Hindlimb muscle (tissue), 1 donor: ENCODE results near the gene GRM7. TPM values are rescaled to one million over a fixed set of nuclear protein-coding genes. Genes with fewer than 3 reads are reported as not detected.

ENCODE experiments used
- DNase-seq: peaks from one replicate; pipeline ENCODE4 v3.0.0-alpha.2; 2013
- polyA plus RNA-seq: library from polyadenylated mRNA; unstranded; fragments of 120-200 nt; gene quantifications from one replicate; pipeline ENCODE4 v1.2.1, GENCODE V29; 2013; ENCODE audit not compliant: insufficient read length

The GRM7 gene
- polyA plus RNA-seq, 1 donor: not detected

- no peak for DNase-seq
Observed at GRCh38 chr3:6985848-6986247, 124.9 kb downstream of the GRM7 start.

- no peak for DNase-seq
Observed at GRCh38 chr3:6989608-6990291, 128.8 kb downstream of the GRM7 start.

GRCh38 chr3:6994081-6994668 lies 133.3 kb downstream of the GRM7 start:
- DNase-seq: no peak

DNA sequence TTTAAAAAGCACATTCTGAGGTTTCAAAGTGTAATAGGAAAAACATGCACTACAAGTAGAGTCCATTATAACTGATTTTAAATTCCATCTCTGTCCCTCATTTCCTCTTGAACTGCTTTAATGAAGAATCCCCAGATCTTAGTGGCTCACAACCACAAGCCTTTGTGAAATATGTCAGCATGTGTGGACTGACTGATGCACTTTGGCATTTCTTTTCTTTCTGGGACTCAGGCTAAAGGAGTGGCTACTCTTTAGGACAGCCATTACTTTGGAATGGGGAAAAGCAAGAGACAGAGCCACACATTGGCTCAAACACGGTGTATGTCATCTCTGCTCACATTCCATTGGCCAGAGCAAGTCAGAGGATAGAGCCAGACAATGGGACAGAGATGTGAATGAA lies 139.6 kb downstream of the GRM7 start:
- DNase-seq: no peak

GRCh38 chr3:7001370-7001769 lies 140.5 kb downstream of the GRM7 start:
- no peak for DNase-seq

DNA sequence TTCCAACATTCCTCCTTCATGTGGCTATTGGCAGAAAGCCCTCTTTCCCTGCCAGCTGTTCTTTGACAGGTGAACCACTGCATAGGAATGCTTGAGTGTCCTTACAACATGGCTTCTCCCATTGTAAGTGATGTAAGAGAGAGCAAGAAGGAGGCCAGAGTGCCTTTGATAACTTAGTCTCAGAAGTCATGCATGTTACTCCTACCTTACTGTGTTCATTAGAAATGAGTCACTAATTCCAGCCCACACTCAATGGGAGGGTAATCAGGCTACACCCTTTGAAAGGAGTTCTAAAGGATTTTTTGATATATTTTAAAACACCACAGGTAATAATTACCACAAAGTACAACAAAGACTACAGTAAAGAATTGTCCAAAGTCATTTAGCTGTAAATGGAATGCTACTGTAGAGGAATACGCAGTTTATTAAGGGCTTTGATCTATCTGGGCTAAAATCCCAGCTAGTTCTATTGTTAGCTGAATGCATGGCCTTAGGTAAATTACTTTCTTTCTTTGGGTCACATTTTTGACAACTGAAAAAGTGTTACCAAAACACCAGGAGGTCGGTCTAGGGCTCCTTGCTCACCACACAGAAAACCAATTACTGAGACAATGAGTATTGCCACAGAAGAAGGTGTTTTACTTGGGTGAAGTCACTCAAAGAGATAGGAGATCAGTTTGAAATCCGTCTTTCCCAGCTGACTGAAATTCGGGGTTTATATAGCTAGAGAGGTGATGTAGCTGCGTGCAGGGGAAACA lies 154.9 kb downstream of the GRM7 start:
- no peak for DNase-seq

- DNase-seq: no peak
Observed at GRCh38 chr3:7025581-7026300, 164.8 kb downstream of the GRM7 start.

DNA sequence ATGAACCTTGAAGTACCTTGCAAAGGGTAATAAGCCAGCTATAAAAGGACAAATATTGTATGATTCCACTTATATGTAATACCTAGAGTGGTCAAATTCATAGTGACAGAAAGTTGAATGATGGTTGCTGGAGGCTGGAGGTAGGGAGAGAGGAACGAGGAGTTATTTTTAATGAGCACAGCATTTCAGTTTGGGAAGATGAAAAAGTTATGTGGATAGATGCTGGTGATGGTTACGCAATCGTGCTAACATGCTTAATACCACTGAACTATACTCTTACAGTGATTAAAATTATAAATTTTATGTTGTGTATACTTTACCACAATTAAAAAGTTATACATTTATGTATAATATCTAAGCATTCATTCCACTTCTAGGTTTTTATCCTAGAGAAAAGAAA lies 168.6 kb downstream of the GRM7 start:
- DNase-seq: no peak

- DNase-seq: no peak
Observed at GRCh38 chr3:7038394-7038793, 177.5 kb downstream of the GRM7 start.

GRCh38 chr3:7062714-7063113 lies 201.8 kb downstream of the GRM7 start:
- DNase-seq: no peak

GRCh38 chr3:7070461-7070860 lies 209.5 kb downstream of the GRM7 start:
- no peak for DNase-seq

DNA sequence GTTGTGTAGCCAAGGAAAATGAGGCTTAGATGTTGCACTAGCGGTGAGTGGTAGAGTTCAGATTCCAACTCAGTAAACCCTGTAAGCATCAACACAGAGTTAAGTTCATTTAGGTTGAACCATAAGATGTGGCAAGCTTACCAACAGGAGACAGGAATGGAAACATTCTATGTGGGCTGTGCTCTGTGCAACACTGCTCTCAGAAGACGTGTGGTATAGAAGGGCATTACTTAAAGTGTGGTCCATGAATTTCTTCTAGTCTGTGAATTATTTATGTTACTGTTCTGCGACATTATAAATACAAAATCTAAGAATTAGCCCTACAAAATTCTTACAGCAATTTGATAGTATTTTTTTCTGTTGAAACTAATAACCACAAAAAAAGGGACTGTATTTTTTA lies 213.3 kb downstream of the GRM7 start:
- no peak for DNase-seq

DNA sequence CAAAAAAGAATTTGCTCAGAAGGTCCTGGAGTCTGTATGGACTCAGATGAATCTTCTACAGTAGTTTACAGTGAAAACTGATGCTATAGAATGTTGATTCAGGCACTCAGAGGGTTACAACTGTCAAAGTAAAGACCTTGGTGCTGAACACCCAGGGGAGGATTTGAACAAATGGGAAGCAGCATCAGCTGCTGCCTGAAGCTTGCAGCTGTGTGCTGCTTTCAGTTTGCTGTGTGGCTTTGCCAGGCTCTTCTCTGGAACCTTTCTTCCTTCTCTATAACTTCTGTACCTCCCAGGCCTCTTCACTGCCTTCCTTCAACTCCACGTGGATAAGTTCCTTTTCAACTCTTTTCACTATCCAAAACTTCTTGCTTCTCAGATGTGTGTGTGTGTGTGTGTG lies 214.2 kb downstream of the GRM7 start:
- DNase-seq: peak; percentile 11

- DNase-seq: no peak
Observed at GRCh38 chr3:7075901-7076300, 215.0 kb downstream of the GRM7 start.

GRCh38 chr3:7082244-7082643 lies 221.3 kb downstream of the GRM7 start:
- no peak for DNase-seq

GRCh38 chr3:7086417-7086816 lies 225.5 kb downstream of the GRM7 start:
- DNase-seq: no peak

DNA sequence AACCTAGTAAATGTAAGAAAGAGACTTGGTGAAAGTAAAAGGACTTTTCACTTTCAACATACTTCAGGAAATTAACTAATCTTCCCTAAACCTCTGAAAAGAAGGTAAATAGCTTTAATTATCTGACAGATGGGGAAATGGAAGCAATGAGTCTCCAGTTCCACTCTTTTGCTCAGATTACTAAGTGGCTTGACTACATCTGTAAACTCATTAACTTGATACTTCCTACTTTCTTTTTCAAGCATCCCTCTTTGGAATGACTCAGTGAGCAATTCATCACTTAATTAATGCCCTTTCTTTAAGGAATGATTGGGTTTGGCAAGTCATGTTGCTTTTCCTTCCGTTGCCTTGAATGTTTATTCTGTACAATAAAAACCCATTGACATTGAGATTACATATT lies 234.2 kb downstream of the GRM7 start:
- no peak for DNase-seq

DNA sequence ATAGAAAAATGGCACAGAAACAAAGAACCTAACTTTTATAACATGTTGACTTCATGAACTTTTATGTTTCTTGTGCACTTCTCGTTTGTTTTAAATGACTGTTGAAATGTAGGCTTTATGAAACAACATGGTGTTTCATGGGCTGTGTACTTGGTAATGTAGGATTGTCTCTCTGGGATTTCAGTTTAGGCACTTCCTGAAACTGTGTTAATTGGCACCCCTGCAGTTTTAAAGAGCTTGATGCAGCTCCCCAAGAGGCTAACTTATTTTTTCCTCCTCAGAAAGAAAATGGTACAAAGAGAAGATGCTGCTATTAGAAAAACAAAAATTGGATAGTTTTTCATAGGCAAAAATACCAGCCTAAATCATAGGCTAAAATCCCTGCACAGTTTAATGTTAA lies 239.2 kb downstream of the GRM7 start:
- no peak for DNase-seq

GRCh38 chr3:7106635-7107034 lies 245.7 kb downstream of the GRM7 start:
- no peak for DNase-seq

GRCh38 chr3:7112523-7113056 lies 251.7 kb downstream of the GRM7 start:
- no peak for DNase-seq

DNA sequence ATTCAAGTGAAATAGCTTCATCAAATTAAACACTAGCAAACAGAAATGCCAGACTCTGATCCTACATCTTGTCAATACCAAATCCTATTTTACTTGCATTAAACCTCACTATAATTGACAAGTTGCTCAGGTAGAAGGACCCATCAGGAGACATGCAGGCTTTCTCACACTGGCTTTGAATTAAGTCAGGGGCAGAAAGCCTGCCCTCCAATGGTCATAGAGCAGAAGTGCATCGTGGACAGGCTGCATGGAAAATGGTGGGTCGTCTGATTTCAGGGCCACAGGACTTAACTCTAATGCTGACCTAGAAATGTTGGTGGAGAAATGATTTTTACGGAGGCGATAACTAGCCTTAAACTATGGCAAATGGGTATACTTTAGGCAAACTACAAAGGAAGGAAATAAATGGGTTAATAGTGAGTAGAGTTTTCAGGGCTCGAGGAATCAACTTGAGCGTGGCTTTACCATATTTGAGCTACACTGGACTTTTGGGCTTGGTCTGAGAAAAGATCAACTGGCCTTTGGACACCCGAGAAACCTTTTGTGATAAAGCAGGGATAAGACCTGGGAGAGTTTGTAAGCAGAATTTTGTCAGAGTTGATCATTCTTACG lies 283.9 kb downstream of the GRM7 start:
- no peak for DNase-seq

GRCh38 chr3:7146529-7146928 lies 285.6 kb downstream of the GRM7 start:
- DNase-seq: no peak

- DNase-seq: no peak
Observed at GRCh38 chr3:7158516-7158915, 297.6 kb downstream of the GRM7 start.
